Loucy (cell line): ENCODE data around the gene OLFM4.

Experiments
- CTCF ChIP-seq: fragments of 200-600 bp; sonication (generic); conservative IDR thresholded peaks from 2 replicates; pipeline ENCODE4 v1.5.1; 2014; ENCODE audit warnings: mild to moderate bottlenecking, antibody characterized with exemption, low read length
- EZH2phosphoT487 ChIP-seq: fragments of 200-600 bp; IDR thresholded peaks from 2 replicates; pipeline ENCODE4 v1.6.1; 2018; ENCODE audit warnings: antibody characterized with exemption, mild to moderate bottlenecking, moderate library complexity, borderline replicate concordance

- no peak for TF ChIP-seq CTCF
- TF ChIP-seq EZH2phosphoT487 = no peak
Measured at GRCh38 chr13:53007872-53008271, 20.7 kb upstream of the OLFM4 start.
